SK-N-SH (cell line): ENCODE results near the gene MBNL2. TPM values are rescaled to one million over a fixed set of nuclear protein-coding genes. Genes with fewer than 3 reads are reported as not detected.

ENCODE experiments used
- CHD2 ChIP-seq: fragments of 150-350 bp; IDR thresholded peaks from 2 replicates; pipeline ENCODE4 v1.6.1; 2018; ENCODE audit warnings: low read length; ENCODE audit not compliant: partially characterized antibody
- FOXJ3 ChIP-seq: sonication (generic); formaldehyde crosslinking; IDR thresholded peaks from 2 replicates; pipeline ENCODE4 v1.5.1; 2020; ENCODE audit warnings: mild to moderate bottlenecking, missing genetic modification reagents
- FOXM1 ChIP-seq: IDR thresholded peaks from 2 replicates; pipeline ENCODE4 v1.4.0; 2012; ENCODE audit warnings: low read depth, mild to moderate bottlenecking
- GABPA ChIP-seq: IDR thresholded peaks from 2 replicates; pipeline ENCODE4 v1.4.0; 2012; ENCODE audit warnings: low read depth, mild to moderate bottlenecking
- GATA2 ChIP-seq: sonication (generic); formaldehyde crosslinking; IDR thresholded peaks from 2 replicates; pipeline ENCODE4 v1.5.0; 2020; ENCODE audit warnings: mild to moderate bottlenecking, missing genetic modification reagents
- MAX ChIP-seq: IDR thresholded peaks from 2 replicates; pipeline ENCODE4 v1.4.0; 2012; ENCODE audit warnings: low read depth
- MEF2A ChIP-seq: IDR thresholded peaks from 2 replicates; pipeline ENCODE4 v1.4.0; 2012; ENCODE audit warnings: low read depth, borderline replicate concordance
- MXI1 ChIP-seq: IDR thresholded peaks from 2 replicates; pipeline ENCODE4 v1.6.1; 2012; ENCODE audit warnings: mild to moderate bottlenecking, low read depth, low read length, improper control_type of control experiment
- PBX3 ChIP-seq: IDR thresholded peaks from 2 replicates; pipeline ENCODE4; 2012
- POLR2AphosphoS5 ChIP-seq: IDR thresholded peaks from 2 replicates; pipeline ENCODE4 v1.6.1; 2012; ENCODE audit warnings: low read depth, low read length
- RAD21 ChIP-seq: IDR thresholded peaks from 2 replicates; pipeline ENCODE4 v1.6.1; 2012; ENCODE audit warnings: mild to moderate bottlenecking, low read length
- RCOR1 ChIP-seq: fragments of 150-350 bp; IDR thresholded peaks from 2 replicates; pipeline ENCODE4 v1.6.1; 2017; ENCODE audit warnings: antibody characterized with exemption, low read length
- REST ChIP-seq: IDR thresholded peaks from 2 replicates; pipeline ENCODE4 v1.6.1; 2012; ENCODE audit warnings: mild to moderate bottlenecking, low read depth, low read length, moderate library complexity
- RFX5 ChIP-seq: IDR thresholded peaks from 2 replicates; pipeline ENCODE4 v1.6.1; 2012; ENCODE audit warnings: mild to moderate bottlenecking, improper control_type of control experiment, low read length
- SIN3A ChIP-seq: IDR thresholded peaks from 2 replicates; pipeline ENCODE4 v1.6.1; 2012; ENCODE audit warnings: low read depth, mild to moderate bottlenecking, low read length, moderate library complexity, borderline replicate concordance
- SMC3 ChIP-seq: IDR thresholded peaks from 2 replicates; pipeline ENCODE4 v1.6.1; 2012; ENCODE audit warnings: low read depth, low read length, improper control_type of control experiment
- TAF1 ChIP-seq: IDR thresholded peaks from 2 replicates; pipeline ENCODE4 v1.6.1; 2012; ENCODE audit warnings: low read depth, mild to moderate bottlenecking, low read length, moderate library complexity, borderline replicate concordance
- TCF12 ChIP-seq: IDR thresholded peaks from 2 replicates; pipeline ENCODE4 v1.4.0; 2012
- TEAD4 ChIP-seq: IDR thresholded peaks from 2 replicates; pipeline ENCODE4 v1.4.0; 2012; ENCODE audit warnings: mild to moderate bottlenecking, borderline replicate concordance; ENCODE audit not compliant: insufficient read depth
- YY1 ChIP-seq: IDR thresholded peaks from 2 replicates; pipeline ENCODE4 v1.4.0; 2012; ENCODE audit warnings: low read depth, mild to moderate bottlenecking
- ZBTB33 ChIP-seq: IDR thresholded peaks from 2 replicates; pipeline ENCODE4 v1.4.0; 2012; ENCODE audit warnings: low read depth, borderline replicate concordance
- polyA plus RNA-seq, 3 experiments: library from polyadenylated mRNA; depleted of rRNA; stranded (reverse); fragments of >200 nt; gene quantifications; 2 replicates each; pipeline ENCODE4 v1.2.3, GENCODE V29; 2012
- TF ChIP-seq, protein P1 (sequence below): fragments of 150-350 bp; IDR thresholded peaks from 2 replicates; pipeline ENCODE4 v1.6.1; 2017; ENCODE audit warnings: antibody characterized with exemption, low read length, low read depth, borderline replicate concordance
- TF ChIP-seq, protein P2 (sequence below): fragments of 150-350 bp; IDR thresholded peaks from 2 replicates; pipeline ENCODE4 v1.6.1; 2016; ENCODE audit warnings: mild to moderate bottlenecking, low read depth, low read length

The MBNL2 gene
- polyA plus RNA-seq, 1 of the 3 experiments (the other 2 are of a cell fraction) = 24.5 TPM

DNA sequence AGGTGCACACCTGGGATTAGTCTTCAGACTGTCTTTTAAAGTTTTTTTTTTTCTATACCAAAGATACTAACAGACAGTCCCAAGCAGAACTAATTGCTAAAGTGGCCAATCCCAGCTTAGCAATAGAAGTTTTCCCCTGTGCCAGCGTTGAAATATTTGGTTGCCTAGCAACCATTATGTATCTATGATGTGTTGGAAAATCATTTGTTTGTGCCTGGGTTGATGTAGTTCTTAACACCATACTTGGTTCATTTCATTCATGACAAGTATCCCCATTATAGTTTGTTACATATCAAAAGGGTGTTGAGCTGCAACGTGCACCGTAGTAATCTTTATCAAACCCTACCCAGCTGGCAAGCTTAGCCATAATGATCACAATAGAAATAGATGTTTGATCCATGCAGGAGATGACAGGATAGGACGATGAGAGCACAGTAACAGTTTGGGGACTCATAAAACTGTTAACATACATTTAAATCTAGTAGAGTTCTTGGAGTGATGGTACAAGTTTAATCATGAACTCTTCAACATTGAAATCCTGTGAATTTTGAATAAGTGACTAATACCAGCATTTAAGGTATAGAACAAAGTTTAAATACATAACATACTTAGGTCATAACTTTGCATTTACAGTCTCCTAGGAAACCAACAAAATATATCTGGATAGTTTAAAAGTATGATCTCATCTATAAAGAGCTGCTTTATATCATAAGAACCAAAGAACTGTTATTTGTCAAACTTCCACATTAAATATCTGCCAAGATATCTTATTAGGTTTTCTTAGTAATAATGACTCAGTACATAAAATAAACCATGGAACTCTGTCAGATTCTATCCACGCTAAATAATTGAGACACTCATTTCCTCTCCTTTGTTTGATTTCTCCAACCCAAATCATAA, 73.4 kb downstream of the MBNL2 start (continued):
- TF ChIP-seq ZBTB33 (peak; percentile 61; the same call in 1 of the 2 replicates), FOXJ3 (CRISPR knock-in tag) (no peak), TEAD4 (peak; percentile 96), MAX (no peak; the same call in 1 of the 2 replicates), POLR2AphosphoS5 (peak; percentile 81), REST (no peak), MEF2A (peak; percentile 82), TCF12 (peak; percentile 99), MXI1 (no peak), FOXM1 (peak; percentile 99), SIN3A (0 out of 2 replicates have a peak, but pooled peaks have one; percentile 33), CHD2 (no peak), PBX3 (peak; percentile 98), RFX5 (no peak), SMC3 (no peak), YY1 (0 out of 2 replicates have a peak, but pooled peaks have one; percentile 17), GATA2 (CRISPR knock-in tag) (no peak), RCOR1 (no peak), RAD21 (no peak), GABPA (peak; percentile 34; the same call in 1 of the 2 replicates), TAF1 (no peak)
- TF ChIP-seq, protein P1, sequence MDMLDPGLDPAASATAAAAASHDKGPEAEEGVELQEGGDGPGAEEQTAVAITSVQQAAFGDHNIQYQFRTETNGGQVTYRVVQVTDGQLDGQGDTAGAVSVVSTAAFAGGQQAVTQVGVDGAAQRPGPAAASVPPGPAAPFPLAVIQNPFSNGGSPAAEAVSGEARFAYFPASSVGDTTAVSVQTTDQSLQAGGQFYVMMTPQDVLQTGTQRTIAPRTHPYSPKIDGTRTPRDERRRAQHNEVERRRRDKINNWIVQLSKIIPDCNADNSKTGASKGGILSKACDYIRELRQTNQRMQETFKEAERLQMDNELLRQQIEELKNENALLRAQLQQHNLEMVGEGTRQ = no peak
- TF ChIP-seq, protein P2, sequence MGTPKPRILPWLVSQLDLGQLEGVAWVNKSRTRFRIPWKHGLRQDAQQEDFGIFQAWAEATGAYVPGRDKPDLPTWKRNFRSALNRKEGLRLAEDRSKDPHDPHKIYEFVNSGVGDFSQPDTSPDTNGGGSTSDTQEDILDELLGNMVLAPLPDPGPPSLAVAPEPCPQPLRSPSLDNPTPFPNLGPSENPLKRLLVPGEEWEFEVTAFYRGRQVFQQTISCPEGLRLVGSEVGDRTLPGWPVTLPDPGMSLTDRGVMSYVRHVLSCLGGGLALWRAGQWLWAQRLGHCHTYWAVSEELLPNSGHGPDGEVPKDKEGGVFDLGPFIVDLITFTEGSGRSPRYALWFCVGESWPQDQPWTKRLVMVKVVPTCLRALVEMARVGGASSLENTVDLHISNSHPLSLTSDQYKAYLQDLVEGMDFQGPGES = no peak
- TF ChIP-seq, all 33 proteins: peak for 16
